Middle frontal gyrus (tissue), 1 donor: ENCODE measurements around the gene TAOK1.

Source experiments
- DNase-seq: peaks from one replicate; pipeline ENCODE4 v3.0.0-alpha.2; 2015; ENCODE audit warnings: low spot score; ENCODE audit errors: extremely low spot score

The TAOK1 gene

DNA sequence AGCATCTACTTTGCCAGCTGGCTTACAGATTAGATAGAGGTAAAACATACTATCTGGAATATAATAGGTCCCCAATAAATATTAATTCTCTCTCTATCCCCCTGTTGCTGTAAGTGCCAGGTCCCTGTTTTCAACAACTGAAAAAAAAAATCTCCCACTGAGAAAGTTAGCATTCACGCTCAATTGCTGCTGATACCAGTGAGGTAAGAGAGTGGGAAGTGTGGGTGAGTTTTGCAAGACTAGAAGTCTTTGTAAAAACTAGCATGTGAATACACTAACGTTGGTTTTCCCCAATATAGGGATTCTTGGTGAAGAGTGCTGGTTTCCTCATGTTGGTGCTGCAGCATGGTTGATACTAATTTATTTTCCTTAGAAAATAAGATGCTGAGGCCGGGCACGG is 11.7 kb upstream of the TAOK1 start:
- no peak for DNase-seq

DNA sequence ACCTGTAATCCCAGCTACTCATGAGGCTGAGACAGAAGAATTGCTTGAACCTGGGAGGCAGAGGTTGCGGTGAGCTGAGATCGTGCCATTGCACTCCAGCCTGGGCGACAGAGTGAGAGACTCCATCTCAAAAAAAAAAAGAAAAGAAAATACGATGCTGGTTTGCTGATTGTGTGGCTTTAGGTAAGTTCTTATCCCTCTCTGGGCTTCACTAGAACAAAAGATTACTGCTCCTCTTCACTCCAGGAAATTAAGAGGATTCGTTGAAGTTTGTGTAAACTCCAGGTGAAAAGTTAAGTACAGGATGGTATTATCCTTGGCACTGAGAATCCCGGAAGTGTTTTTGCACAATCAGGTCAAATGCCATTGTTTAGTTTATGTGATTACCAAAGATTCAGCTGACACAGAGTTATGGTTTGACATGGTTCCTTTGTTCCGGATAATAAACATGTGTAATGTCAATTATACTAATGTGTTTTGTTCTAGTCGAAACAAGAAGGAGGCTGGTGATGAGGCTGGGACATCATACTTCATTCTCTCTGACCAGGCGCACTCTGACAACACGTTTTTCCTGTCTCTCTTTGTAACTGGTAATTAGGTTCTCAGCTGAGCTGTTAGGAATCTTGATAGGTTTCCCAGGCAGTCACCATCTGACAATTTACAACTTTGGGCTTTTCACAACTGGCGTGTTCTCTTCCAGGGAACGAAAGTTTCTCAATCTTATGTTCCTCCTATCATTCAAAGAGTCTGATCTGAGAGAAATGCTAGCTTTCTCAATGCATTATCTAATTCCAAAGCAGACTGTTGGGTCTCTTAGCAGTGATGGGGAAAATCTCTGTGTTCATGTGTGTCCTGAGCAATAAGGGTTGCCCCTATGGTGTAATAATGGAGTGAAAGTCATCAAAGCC is 10.8 kb upstream of the TAOK1 start:
- no peak for DNase-seq

DNA sequence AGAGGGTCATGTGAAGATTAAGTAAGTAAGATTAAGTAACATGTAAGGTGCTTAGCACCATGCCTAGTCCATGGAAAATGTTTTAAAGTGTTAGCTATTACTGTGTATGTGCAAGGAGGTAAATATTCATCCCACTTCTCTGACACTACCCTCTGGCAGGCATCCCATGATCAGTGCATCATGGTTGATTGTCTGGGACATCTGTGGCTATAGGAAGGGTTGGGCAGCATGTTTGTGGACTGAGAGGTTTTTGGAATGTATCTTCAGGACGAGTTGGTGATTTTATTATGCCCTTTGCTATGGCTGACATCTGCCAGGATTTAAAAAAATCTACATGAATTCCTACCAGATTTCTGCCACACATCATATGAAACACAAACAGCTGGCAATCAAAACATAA is 6.5 kb upstream of the TAOK1 start:
- no peak for DNase-seq

DNA sequence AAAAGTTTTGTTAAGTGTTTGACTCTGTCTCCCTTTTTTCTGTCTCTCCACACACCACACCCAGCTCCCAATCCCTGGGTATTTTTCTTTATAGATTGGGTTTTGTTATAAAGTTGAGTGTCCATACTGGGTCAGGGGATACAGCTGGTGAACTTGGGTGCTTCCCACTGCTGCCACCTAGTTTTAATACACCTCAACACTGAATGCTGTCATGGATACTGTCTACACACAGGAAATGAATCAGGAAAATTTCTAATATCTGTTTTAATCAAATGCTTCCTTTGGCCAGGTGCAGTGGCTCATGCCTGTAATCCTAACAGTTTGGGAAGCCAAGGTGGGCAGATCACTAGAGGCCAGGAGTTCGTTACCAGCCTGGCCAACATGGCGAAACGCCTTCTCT is 5.3 kb upstream of the TAOK1 start:
- DNase-seq, result no peak

DNA sequence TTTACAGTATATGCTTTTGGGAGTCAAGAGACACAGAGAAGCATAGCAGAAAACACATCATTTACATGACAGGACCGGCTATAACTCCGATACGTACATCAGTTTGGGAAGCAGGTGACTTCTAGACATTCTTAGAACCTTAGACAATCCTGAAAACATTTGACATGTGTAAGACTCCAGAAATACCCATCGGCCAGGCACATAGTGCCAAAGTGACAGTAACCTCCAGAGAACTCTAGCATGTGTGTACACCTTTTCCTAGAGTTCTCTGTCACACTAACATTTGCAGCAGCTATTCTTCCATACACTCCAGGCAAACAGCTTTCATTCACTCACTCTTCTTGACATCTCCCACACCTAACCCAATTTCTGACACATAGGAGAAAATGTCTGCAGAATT is 3.4 kb upstream of the TAOK1 start:
- DNase-seq, result no peak

DNA sequence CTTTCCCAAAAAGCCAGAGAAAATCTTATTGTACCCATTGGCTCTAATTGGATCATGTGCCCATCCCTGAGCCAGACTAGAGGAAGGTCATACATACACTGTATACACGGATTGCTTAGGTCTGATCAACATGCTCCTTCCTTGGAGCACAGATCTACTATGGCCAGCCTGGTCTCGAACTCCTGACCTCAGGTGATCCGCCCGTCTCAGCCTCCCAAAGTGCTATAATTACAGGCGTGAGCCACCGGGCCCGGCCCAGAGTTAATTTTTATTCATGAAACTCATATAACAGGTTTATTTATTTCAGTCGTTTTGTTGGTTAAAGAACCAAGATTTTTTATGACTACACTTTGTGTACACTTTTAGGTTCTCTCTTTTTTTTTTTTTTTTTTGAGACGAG is 1.2 kb upstream of the TAOK1 start:
- no peak for DNase-seq

DNA sequence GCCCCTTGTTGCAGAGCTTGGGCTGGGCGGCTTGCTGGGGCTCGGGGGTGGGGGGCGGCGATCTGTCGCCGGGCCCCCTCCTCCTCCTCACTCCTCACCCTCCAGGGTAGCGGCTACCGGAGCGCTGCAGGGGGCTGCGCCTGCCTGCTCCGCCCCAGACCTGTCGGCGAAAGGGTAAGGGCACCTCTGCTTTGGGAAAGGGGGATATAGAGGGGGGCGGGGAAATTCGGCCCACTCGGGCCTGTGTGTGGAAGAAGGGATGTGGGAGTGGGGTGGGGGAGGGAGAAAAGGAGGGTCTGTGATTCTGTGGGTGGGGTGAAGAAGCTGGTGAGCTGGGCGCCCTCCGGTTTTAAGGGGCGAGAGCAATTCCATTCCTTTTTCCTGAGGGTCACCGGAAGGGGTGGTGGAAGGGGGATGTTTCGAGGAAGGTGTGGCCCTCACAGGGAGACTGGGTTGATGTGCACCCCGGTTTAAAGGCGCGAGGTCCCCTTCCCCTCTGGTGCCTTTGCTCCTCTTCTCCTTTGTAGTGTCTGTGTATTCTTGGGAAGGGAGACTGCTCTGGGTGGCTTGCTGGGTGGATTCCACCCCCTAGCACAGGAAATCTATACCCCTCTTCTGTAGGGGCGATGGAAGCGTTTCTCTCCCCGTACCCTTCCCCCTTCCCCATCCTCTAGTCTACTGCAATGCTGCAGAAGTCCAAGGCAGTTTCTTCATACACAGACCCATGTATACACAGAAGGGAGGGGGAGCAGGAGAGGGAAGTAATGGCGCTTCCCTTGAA is 878 bp downstream of the TAOK1 start:
- no peak for DNase-seq

DNA sequence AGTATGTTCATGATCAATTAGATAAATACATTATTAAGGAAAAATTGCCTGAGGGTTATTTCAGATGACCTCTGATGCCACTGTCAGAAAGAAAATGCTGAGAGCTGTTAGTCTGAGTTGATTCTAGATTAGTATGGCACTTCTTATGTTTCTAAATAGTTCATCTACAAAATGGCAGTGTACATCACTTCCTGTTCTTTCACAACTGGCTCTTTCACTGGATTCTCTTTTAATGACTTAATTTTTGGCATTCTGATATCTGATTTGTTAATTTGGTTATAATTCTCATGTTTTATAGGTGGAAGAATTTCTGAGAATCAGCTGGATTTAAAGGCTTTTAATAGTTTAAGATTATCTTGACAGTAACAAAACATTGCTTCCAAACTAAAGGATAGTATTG is 3.3 kb downstream of the TAOK1 start:
- no peak for DNase-seq

DNA sequence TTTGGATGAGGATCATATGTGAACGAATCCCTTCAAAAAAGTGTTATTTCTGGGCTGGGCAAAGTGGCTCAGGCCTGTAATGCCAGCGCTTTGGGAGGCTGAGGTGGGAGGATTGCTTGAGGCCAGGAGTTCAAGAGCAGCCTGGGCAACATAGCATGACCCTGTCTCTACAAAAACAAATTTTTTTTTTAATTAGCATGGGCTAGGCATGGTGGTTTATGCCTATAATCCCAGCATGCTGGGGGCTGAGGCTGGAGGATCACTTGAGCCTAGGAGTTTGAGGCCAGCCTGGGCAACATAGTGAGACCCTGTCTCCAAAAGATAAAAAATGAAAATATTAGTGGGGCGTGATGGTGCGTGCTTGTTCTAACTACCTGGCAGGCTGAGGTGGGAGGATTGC is 4.6 kb downstream of the TAOK1 start:
- no peak for DNase-seq

DNA sequence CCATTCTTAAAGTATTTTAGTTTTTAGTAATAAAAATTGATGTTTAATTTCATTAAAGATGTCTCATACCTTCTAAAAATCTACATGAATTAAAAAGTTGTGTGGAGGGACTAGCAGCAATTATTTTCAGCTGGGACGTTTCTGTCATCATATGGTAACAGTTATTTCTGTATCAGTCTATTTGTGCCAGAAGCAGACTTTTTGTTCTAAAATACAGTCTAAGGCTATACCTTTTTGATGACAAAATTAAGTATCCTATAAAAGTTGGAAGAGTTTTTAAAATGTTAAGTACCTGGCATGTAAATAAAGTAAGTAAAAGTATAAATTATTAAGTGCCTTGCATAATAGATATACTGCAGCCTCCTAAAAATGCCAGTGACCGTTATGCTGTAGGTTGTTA is 5.9 kb downstream of the TAOK1 start:
- DNase-seq, result no peak

DNA sequence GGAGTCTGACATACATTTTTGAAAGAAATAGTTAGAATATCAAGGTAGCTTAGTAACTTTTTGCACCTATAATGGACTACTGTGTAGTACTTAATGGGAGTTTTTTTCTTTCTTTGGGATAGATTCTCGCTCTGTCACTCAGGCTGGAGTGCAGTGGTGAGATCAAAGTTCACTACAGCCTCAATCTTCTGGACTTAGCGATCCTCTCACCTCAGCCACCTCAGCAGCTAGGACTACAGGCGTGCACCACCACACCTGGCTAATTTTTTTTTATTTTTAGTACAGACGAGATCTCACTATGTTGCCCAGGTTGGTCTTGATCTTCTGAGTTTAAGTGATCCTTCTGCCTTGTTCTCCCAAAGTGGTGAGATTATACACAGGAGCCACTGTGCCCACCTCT is 9.5 kb downstream of the TAOK1 start:
- DNase-seq, result no peak

DNA sequence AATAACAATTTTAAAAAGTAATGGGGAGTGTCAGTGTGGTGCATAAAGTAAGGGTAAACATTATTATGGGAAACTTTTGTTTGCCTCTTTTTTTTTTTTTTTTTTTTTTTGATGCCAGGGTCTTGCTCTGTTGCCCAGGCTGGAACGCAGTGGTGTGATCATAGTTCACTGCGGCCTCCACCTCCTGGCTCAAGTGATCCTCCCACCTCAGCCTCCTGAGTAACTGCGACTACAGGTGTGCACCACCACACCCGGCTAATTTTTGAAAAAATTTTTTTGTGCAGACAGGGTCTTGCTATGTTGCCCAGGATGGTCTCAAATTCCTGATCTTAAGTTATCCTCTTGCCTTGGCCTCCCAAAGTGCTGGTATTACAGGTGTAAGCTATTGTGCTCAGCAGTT is 10.7 kb downstream of the TAOK1 start:
- DNase-seq, result no peak

DNA sequence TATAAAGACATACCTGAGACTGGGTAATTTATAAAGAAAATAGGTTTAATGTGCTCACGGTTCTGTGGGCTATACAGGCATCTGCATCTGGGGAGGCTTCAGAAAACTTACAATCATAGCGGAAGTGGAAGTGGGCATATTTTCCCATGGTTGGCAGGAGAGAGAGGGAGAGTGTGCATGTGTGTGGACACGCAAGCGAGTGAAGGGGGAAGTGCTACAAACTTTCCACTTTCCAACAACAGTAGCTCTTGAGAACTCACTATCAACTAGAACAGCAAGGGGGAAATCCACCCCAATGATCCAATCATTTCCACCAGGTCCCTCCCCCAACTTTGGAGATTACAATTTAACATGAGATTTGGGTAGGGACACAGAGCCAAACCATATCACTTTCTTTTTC is 11.1 kb downstream of the TAOK1 start:
- DNase-seq, result no peak

DNA sequence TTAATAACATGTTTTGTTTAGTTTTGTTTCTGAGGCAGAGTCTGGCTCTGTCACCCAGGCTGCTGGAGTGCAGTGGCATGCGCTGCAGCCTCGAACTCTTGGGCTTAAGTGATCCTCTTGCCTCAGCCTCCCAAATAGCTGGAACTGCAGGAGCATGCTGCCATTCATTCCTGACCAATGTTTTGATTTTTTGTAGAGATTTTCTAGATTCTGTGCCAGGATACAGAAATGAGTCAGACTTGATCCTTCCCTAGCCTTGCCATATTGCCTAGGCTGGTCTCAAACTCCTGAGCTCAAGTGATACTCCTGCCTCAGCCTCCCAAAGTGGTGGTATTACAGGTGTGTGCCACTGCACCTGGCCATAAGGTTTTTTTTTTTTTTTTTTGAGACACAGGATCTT is 17.7 kb downstream of the TAOK1 start:
- DNase-seq, result no peak

DNA sequence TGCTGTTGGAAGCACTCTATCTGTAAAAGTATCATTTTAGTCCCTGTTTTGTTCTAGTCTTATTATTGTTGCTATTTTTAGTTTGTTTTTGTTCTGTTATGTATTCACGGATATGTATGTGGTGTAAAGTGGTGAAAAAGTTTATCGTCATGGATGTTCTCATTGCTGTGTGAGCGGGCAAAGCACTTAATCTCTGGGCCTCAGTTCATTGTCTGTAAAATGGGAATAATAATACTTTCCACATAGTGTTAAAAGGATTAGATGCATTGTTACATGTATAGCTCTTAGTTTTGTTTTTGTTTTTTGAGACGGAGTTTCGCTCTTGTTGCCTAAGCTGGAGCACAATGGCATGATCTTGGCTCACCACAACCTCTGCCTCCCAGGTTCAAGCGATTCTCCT is 19.8 kb downstream of the TAOK1 start:
- DNase-seq, result no peak

DNA sequence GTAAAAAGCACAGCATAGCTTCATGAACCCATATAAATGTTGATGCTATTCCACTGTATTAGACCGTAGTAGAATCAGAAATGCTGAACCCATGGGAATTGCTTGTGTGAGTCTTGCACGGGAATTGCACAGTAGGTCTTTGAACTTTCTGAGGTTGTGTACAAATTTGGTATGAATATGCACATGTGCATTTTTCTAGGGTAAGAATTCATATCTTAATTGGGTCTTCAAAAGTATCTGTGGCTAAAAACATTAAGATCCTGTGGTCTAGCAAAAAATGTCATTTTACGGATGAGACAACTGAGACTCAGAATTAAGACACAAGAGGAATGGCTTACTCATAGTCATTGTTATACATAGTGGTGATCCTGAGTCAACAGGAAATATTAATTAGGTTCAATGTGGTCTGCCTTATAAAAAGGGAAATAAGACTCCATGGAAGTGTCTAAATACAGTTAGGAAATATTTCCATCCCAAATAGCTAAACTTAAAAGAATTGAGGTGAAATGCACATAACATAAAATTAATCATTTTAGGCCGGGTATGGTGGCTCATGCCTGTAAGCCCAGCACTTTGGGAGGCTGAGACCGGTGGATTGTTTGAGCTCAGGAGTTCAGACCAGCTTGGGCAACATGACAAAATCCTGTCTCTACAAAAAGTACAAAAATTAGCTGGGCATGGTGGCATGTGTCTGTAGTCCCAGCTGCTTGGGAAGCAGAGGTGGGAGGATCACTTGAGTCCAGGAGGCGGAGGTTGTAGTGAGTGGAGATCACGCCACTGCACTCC is 22.8 kb downstream of the TAOK1 start:
- no peak for DNase-seq

DNA sequence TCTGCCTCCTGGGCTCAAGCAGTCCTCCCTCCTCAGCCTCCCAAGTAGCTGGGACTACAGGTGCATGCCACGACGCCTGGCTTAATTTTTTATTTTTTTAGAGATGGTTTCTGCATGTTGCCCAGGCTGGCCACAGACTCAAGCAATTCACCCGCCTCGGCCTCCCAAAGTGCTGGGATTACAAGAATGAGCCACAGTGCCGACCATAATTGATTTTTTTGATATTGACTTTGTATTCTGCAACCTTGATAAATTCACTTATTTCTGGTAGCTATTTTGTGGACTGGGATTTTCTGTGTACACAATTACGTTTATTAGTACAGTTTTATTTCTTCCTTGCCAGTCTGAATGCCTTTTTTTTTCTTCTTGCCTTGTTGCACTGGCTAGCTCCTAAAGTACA is 30.0 kb downstream of the TAOK1 start:
- no peak for DNase-seq

DNA sequence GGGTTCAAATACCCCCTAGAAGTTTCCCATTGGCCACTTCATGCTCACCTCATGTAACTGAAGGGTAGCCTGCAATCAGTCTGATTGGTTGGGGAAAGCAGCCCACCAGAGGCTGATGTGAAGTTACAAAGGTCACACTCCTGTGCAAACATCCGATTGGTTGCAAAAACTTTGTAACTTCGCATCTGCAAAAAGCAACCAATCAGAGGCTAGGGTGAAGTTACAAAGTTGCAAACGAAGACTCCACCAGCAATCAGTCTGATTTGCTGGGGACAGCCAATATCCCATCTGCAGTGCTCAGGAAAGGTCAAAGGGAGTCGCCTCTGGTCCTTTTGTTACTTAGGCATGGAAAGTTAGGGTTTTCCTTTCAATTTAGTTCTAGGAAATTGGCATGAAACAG is 40.1 kb downstream of the TAOK1 start:
- no peak for DNase-seq

DNA sequence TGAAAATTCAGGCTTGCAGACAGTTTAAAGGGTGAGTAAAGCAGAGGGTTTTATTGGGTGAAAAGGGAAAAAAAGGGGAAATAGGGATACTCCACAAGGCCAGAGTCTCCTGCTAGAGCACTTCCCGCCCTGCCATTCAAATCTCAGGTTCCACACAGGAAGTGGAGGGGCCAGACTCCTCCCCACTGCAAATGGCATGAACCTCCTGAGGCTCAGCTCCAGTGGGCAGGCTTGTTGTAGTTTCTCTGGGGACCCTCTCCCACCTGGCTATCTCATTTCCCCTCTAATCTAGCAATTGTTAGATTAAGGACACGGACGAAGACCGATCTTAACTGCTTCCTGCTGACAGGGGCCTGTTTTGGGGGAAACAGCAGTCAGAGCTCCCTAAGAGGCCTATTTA is 43.4 kb downstream of the TAOK1 start:
- no peak for DNase-seq

DNA sequence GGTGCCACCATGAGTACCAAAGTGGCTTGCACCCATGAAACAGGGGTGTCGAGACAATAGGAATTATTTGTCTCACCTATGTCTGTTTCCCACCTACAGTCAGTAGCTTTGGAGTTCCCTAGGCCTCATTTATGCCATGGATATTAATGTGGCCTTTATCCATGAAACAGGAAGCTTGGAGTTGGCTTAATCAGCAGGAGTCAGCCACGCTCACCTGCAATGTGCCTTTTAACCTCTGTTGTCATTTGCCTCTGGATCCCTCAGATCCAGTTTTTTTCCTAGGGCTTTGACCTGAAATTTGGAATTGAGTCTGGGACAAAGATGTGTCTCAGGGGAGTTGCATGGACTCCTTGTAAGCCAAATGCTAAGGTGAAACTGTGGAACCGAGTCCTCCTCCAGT is 44.4 kb downstream of the TAOK1 start:
- DNase-seq, result no peak

DNA sequence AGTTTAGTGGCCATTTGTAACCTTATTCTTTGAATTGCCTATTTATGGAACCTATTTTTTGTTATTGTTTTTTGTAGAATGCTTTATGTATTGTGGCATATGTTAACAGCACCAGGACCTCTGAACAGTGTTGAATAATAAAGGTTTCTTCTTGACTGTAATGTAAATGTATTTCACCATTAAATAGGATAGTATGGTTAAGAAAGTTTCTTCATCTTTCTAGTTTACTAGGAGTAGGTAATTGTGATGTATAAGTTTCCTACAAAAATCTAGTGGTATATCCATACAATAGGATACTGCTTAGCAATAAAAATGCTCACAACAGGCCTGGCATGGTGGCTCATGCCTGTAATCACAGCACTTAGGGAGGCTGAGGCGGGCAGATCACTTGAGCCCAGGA is 52.3 kb downstream of the TAOK1 start:
- DNase-seq, result no peak
